NCI-H2196 treated with DMSO at 0.1 percent for 48 hours (cell line): ENCODE results near the gene RNF217.

ENCODE experiments used
- DNase-seq: peaks from one replicate; lab custom pipeline; 2025; ENCODE audit not compliant: unreplicated experiment; lab: John Stamatoyannopoulos, UW

The RNF217 gene

DNA sequence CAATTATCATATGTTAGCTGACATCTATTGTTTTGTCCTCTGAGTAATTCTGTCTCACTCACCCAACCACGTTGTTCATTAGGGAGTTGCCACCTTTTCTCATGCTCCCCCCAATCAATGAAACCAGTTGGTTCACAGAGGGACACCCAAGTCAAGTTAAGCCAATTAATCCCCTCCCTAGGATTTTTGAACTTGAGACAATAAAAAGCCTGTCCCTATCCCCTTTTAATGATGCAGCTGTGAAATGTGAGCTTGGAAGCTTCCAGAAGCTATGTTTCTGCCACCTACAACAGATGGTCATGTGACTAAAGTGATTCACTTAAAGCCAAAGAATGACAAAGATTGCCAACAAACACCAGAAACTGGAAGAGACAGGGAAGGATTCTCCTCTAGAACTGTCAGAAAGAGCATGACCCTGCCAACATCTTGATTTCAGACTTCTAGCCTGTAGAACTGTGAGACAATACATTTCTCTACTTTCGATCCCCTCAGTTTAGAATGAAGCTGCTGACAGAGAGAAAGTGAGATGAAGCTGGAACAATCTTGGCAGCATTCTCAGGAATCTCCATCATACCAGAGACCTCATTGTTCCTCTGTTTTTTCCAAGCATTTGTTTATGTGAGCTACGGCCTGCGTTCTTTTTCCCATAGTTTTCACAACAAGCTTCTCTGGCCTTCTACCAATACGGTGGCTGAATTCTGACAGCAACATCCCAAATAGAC lies 133.5 kb downstream of the RNF217 start:
- no peak for DNase-seq

DNA sequence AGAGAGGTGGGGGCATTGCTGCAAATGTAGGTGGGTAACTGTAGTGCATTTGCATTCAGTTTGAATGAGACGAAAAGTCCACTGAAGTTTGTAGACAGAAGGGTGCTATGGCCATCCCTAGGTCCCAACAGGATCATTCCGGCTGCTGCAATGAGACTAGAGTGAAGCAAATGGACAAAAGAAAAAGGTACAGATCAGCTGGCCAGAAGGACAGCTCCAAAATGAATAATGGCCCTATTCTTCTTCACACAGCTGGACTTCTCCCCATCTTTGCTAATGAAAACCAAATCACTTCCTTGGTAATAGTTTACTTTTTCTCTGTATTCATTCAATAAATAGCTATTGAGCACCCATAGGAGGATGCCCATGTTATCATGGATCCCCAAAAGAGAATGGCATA lies 134.9 kb downstream of the RNF217 start:
- DNase-seq, result no peak

DNA sequence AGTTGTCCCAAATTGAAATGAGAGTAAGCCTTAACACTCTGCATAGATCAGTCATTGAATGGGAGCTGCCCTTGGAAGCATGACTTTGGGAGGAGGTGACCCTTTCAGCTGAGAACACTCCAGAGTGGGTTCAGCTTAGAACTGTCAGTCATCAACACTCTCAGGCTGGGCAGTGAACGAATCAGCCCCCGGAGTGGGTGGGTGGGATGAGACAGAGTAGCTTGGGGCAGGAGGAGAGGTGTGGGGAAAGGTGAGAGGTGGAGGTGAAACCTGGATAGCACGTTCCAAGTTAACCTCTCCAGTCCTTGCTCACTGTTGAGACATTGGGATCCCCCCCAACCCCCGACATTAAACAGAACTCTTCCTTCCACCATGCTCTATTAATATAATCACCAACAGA lies 136.0 kb downstream of the RNF217 start:
- no peak for DNase-seq

DNA sequence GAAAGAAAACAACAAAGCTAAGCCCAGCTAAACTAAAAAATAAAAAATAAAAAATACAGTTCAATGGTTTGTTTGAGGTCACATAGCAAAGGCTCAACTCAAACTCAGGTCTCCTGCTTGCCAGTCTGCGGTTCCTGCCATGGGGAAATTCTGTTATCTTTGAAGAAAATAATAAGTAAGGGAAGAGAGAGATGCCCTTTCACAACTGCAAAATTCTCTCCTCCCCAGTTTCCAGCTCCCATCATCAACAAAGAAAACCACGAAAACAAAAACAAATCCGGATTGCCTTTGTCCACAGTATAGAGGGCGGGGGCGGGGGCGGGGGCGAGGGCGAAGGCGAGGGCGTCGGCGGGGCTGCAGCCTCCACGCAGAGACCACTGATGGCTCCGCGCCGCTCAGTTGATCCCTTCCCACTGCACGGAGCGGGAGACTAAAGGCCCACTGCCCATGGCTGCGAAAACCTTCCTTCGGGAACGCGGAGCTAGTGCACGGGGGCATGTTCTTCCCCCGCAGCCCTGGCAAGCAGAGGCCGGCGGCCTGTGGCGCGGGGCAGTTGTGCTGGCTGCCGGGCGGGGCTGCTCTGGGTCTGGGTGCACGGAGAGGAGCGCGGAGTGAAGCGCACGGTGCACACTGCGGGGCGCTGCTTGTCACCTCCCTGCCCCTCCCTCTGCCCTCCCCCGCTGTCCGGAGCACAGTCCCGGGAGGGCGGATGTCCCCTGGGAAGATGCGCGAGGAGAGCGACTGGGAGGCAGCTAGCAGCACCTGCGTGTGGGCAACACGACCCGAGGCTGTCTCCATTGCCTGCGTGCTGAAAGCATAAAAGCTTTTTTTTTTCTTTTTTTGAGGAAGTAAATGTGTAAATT lies 137.2 kb downstream of the RNF217 start:
- DNase-seq, result no peak

DNA sequence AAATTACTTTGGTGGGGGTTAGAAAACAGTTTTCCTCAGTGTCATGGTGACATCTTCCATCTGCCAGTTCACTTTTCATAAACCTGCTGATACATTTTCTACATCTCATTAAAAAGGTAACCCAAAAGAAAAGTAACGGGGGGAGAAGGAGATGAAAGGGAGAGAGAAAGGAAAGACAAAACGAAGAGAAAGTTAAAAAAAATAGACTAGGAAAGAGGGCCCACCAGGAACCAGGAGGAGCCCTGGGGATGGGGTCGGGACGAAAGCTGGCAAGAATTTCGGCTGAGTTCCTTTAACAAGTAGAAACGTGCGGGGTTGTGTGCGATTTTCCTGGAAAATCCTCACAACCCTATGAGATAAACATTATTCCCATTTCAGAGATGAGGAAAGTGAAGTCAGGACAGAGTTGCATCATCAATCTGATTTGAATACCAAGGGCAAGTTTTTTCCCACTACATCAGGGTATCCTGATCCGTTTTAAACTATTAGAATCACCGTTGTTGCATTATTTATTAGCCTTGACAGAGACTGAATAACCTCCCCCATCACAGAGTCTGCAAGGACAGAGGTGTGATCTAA lies 137.9 kb downstream of the RNF217 start:
- no peak for DNase-seq

DNA sequence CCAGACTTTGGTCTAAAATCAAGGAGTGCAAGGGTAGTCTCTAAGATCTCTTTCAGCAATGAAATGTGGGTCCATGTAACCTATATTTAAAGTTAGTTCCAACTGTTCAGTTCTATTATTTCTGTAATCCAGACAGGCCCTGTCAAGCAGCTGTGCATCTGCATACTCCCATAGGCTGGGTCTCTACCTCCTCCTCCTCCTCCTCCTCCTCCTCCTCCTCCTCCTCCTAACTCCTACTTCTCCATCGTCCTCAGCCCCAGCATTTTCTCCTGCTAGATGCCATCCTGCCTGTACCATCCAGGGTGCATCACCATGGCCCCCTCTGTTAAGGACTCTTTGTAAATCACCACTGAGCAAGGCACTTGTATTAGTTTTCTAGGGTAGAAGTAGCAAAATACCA lies 138.9 kb downstream of the RNF217 start:
- no peak for DNase-seq

DNA sequence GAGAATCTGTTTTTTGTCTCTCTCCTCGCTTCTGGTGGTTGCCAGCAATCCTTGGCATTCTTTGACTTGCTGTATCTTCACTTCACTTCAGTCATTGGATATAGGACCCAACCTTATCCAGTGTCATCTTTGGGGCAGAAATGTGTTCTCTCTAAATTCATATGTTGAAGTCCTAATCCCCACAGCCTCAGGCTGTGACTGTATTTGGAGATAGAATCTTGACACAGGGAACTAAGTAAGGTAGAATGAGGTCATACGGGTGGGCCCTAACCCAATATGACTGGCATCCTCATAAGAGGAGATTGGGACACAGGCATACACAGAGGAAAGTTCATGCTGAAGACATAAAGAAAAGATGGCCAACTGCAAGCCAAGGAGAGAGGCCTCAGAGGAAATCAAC lies 139.4 kb downstream of the RNF217 start:
- DNase-seq, result no peak

DNA sequence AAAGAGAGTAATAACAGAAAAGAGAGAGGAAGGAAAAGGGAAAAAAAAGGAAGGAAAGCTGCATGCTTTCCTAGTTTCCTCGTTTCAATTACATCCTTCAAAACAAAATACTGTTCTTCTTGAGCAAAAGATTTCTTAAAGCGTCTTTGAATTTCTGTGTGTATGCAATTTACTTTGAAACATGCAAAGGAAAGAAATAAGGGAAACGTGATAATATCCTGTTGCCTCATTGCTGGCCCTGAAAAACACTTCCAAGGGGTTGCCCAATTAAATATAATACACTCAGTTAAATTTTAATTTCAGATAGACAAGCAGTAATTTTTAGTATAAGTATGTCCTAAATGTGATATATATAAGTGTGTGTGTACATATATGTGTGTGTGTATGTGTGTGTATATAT lies 140.2 kb downstream of the RNF217 start:
- no peak for DNase-seq

DNA sequence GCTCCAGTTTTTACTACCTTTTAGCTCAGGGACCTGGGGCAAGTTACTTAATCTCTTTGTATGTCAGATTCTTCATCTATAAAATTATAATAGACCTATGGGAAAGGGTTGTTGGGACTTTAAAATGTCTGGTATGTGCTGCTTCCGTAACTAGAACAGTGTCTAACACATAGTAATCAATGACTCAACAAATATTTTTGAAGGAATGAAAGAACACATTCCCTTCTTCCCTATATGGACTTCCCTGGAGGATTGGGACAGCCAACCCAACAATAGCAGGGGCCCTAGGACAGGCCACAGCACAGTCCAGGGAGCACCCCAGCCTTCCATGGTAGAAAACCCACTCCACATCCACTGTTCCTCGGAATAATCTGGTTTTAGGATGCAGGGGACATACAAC lies 140.7 kb downstream of the RNF217 start:
- DNase-seq, result no peak

DNA sequence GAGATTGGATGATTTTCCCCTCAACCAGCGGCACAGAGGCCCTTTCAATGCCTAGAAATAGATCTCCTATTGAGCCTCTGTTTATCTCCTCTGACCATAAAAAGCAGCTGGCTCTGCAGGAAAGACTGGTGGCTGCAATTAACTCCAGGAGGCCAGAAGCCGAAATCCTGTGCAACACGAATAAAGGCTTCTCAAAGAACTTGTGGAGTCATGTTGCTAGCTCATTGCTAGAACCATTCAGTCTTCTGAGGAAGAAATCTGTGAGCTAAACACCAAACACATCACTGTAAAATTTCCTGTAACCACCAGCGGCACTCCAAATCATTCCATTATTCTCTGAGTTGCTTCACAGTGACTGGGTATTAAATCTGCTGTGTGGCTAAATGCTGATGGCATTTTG lies 142.2 kb downstream of the RNF217 start:
- DNase-seq, result no peak

DNA sequence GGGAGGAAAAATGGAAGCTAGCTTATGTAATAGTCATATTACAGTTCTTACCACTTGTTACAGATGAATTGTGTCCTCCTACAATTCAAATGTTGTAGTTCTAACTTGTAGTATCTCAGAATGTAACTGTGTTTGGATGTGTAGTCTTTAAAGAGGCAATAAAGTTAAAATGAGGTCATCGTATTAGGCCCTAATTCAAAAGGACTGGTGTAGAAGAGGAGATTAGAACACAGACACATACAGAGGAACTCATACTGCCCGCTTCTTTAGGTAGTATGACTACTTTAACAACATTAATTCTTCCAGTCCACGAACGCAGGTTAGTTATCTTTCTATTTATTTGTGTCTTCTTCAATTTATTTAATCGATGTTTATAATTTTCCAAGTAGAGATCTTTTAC lies 144.8 kb downstream of the RNF217 start:
- no peak for DNase-seq

DNA sequence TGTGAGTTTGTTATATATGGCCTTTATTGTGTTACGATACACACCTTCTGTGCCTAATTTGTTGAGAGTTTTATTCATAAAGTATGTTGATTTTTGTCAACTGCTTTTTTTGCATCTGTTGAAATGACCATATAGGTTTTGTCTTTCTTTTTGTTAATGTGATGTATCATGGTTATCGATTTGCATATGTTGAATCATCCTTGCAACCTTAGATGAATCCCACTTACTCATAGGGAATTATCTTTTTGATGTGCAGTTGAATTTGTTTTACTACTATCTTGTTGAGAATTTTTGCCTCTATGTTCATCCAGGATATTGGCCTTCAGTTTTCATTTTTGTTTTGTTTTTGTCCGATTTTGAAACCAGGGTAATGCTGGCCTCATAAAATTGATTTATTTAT lies 145.7 kb downstream of the RNF217 start:
- no peak for DNase-seq

DNA sequence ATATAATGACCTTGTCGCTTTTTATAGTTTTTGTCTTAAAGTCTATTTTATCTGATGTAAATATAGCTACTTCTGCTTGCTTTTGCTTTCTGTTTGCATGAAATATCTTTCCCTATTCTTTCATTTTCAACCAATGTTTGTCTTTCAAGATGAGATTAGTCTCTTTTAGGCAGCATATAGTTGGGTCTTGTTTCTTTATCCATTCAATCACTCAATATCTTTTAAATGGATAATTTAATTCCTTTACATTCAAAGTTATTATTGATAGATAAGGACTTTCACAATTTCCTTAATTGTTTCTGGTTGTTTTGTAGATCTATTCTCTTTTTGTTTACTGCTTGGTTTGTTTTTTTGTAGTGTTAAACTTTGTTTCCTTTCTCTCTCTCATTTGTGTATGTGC lies 147.8 kb downstream of the RNF217 start:
- DNase-seq, result no peak

DNA sequence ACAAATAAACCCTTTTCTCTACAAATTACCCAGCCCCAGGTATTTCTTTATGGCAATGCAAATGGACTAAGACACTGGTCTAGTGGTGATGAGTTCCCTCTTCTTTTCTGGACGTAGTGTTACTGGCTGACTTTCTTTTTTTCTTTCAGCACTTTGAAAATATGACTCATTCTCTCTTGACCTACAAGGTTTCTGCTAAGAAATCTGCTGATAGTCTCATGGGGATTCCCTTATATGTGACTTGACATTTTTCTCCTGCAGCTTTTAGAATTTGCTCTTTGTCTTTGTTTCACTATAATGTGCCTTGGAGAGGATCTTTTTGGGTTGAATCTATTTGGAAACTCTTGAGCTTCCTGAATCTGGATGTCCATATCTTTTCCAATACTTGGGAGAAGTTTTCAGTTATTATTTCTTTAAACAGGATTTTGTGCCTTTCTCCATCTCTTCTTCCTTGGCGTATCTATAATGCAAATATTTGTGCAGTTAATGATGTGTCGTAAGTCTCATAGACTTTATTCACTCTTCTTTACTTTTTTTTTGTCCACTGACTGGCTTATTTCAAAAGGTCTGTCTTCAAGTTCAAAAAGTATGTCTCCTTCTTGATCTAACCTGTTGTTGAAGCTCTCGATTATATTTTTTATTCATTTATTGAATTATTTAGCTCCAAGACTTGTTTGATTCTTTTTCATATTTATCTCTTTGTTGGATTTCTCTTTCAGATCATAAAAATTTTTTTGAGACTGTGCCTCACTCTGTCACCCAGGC lies 149.2 kb downstream of the RNF217 start:
- no peak for DNase-seq

DNA sequence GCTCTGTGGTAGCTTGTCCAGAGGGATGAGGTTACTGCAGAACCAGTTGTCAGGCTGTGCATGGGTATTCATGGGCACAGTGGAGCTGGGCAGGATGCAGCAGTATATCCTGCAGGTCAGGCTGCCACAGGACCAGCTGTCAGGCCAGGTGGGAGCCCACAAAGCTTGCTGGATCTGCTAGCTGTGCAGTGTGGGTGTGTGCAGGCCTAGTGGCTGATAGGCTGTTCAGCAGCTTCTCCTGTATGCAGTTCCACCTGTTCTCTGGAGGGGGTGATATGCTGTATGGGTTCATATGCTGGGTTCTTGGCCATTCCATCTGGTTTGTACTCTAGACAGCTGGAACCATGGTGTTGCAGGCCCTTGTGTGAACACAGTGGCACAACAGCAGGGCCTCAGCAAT lies 150.7 kb downstream of the RNF217 start:
- no peak for DNase-seq

DNA sequence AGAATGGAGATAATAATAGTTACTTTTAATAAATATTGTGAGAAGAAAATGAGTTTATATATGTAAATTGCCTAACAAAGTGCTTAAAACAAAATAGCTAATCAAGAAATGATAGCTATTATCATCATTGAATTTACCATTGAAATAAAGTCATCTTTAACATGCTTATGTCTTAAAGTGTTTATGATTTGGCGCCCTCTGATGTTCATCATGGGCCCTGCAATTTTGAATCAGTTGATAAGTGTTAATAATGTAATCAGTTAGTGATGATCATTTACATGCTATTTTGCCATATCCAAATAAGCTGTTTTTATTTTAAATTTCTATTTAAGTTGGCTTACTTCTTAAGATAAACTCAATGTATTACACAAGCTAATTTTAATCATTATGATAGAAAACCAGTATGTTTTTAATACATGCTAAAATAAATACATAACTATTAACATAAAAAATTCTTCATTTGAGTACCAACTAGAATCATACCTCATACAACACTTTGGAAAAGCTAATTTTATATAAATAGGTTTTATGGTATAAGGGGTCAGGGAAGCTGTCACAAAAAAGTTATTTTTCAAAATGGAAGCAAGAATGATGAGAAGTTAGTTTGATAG lies 152.1 kb downstream of the RNF217 start:
- no peak for DNase-seq

DNA sequence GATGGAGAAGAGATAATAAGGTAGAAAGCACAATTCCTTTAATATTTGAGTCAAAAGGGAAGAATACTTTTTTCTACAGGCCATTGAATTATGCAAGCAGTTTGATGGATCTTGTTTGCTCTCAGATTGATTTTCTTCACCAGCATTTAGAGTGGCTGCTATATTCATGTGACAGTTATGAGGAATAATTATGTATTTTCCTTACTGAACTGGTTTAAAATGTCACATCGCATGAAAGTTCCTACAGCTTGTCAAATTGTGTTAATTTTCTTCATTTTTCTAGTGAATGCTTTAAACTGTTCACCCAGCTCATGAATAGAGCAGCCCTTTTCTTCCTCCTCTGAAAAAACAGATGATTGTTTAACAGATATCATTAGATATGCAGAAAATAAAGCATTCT lies 153.9 kb downstream of the RNF217 start:
- no peak for DNase-seq

DNA sequence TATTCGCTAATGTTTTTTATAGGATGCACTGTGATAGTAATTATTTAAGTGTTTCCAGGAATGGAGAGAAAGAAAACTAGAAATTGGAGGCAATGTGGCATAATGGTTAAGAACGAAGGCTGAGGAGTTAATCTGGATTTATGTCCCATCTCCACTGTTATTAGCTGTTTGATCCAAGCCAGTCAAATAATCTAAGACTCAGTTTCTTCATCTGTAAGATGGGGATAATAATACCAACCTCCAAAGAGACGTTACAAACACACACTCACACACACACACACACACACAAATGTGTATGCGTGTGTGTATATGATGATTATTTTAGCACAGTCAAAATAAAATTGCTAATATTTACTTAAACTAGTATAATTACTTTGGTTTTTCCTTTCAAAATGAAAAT lies 154.5 kb downstream of the RNF217 start:
- DNase-seq, result no peak

DNA sequence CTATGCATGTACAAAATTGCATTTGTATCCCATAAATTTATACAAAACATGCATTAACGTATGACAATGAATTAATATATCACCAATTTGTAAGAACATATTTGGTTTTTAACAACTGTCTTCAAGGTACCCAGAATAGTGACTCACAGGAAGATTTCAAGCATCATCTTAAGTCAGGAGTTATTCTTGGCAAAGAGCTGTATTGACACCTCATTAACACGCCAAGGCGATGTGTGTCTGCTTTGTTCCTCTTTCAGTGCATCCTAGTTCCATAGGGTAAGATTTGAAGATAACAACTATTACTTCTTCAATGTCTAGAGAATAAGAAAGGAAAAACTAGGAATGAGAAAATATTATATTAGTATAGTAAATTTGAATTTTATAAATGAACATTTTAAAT lies 155.6 kb downstream of the RNF217 start:
- no peak for DNase-seq

DNA sequence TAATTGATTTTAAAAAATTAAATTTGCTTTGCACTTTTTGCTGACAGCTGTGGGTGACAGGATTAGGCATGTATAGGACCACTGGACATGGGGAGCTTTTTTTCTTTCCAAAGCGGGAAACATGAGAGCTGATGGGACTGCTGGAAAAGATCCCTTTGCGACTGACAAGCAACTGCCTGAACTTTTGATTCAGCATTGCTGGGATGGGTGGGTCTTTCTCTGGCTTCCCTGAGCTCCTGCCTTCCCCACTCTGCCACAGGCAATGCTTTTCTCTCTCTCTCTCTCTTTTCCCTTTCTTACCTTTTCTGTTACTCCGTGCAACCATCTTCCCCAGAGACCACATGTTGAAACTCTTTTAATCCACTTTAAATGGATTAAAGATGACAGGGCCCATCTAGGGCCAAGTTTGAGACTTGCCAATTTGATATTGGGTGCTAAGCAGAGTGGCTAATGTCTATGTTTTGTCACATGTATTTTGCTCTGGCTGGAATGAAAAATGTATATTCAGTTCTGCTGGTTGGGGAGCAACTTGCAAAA lies 157.9 kb downstream of the RNF217 start:
- DNase-seq, result no peak

DNA sequence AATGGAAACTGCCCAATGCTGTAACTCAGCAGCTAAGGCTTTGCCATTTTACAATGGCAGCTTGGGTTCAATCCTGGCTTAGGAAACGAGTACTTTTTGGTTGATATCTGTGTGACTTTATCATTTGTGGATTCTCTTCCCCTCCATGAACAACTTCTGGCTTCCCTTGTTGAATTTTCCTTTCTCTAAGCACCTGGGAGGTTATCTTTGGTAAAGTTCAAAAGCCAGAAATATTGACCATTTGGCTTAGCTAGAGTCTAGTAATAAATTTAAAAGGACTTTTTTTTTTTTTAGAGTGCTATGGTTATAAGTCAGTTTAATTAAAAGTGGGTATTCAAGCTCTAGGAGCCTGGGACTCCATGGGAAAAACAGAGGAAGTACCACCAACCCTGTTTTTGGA lies 159.7 kb downstream of the RNF217 start:
- DNase-seq, result no peak
